Ureter (tissue), 1 donor: ENCODE results near the gene ZNF488. TPM values are rescaled to one million over a fixed set of nuclear protein-coding genes. Genes with fewer than 3 reads are reported as not detected.
"Not testable (repeated sequence)": the region's sequence is repeated elsewhere in the genome, so short reads cannot be mapped to it uniquely, and the experiment has no call there.

Experiments used
- DNase-seq: peaks from one replicate; pipeline ENCODE4 v3.0.0-alpha.2; 2020; ENCODE audit warnings: low spot score
- total RNA-seq: library from RNA; stranded (reverse); gene quantifications from one replicate; pipeline ENCODE4 v1.2.4, GENCODE V29; 2023
- donor health status: DM: yes; HTN: yes; CAD: no.

Gene ZNF488
- total RNA-seq, 1 donor from 2014 or later = 1.8 TPM

GRCh38 chr10:47410271-47410670 lies 26.2 kb upstream of the ZNF488 start:
- no peak for DNase-seq

- no peak for DNase-seq
These were observed 25.8 kb upstream of the ZNF488 start for GRCh38 chr10:47409866-47410256.

GRCh38 chr10:47409171-47409865 lies 25.2 kb upstream of the ZNF488 start:
- DNase-seq = no peak

GRCh38 chr10:47408606-47409005 lies 24.5 kb upstream of the ZNF488 start:
- DNase-seq = no peak

- peak; percentile 83 for DNase-seq
These were observed 23.0 kb upstream of the ZNF488 start for GRCh38 chr10:47406870-47407691.

- DNase-seq = no peak
These were observed 22.4 kb upstream of the ZNF488 start for GRCh38 chr10:47406548-47406869.

- DNase-seq = peak; percentile 65
These were observed 21.9 kb upstream of the ZNF488 start for GRCh38 chr10:47405857-47406547.

GRCh38 chr10:47404937-47405336 lies 20.8 kb upstream of the ZNF488 start:
- DNase-seq = no peak

- DNase-seq = peak; percentile 46
These were observed 20.4 kb upstream of the ZNF488 start for GRCh38 chr10:47404446-47404845.

GRCh38 chr10:47403446-47404318 lies 19.6 kb upstream of the ZNF488 start:
- DNase-seq = peak; percentile 42

- DNase-seq = peak; percentile 73
These were observed 18.7 kb upstream of the ZNF488 start for GRCh38 chr10:47402641-47403301.

GRCh38 chr10:47401874-47402640 lies 18.0 kb upstream of the ZNF488 start:
- peak; percentile 35 for DNase-seq

GRCh38 chr10:47401210-47401609 lies 17.1 kb upstream of the ZNF488 start:
- no peak for DNase-seq

- no peak for DNase-seq
These were observed 16.7 kb upstream of the ZNF488 start for GRCh38 chr10:47400786-47401185.

GRCh38 chr10:47400251-47400650 lies 16.2 kb upstream of the ZNF488 start:
- DNase-seq = peak; percentile 29

GRCh38 chr10:47397256-47397655 lies 13.2 kb upstream of the ZNF488 start:
- DNase-seq = no peak

GRCh38 chr10:47396311-47396717 lies 12.2 kb upstream of the ZNF488 start:
- no peak for DNase-seq

- no peak for DNase-seq
These were observed 5.5 kb upstream of the ZNF488 start for GRCh38 chr10:47389619-47390018.

GRCh38 chr10:47388879-47389278 lies 4.8 kb upstream of the ZNF488 start:
- DNase-seq = no peak

- DNase-seq = not testable (repeated sequence)
These were observed 2.0 kb upstream of the ZNF488 start for GRCh38 chr10:47386104-47386503.
